CD4-positive, alpha-beta T cell (primary cell): Measurements from ENCODE around the gene NSG2. TPM values are rescaled to one million over a fixed set of nuclear protein-coding genes. Genes with fewer than 3 reads are reported as not detected.
"Not testable (repeated sequence)": the region's sequence is repeated elsewhere in the genome, so short reads cannot be mapped to it uniquely, and the experiment has no call there.

Experiments used
- ATAC-seq: fragments of 200-7000 bp; cut with Tn5 transposase; one replicate; pipeline ENCODE4 v1.10.0; 2022; ENCODE audit warnings: mild to moderate bottlenecking; ENCODE audit not compliant: poor library complexity
- CTCF ChIA-PET: fragments of 350-600 bp; sonication (Branson Sonifier 250); formaldehyde crosslinking; loops from one replicate; lab custom pipeline; 2021; ENCODE audit warnings: antibody characterized with exemption, inconsistent platforms; lab: Charles Lee
- POLR2A ChIA-PET: fragments of 350-600 bp; sonication (Branson Sonifier 250); formaldehyde crosslinking; loops from one replicate; lab custom pipeline; 2021; ENCODE audit warnings: antibody characterized with exemption, inconsistent platforms; lab: Charles Lee
- DNase-seq, 14 experiments: peaks; one replicate each; pipeline ENCODE4 v3.0.0-alpha.2; 2013 to 2020; ENCODE audit warnings: mixed read lengths in 2 of 14
- H3K27ac ChIP-seq, 2 donors: one replicate each; pipeline versions ENCODE4 v1.5.1 to v1.7.0; 2013; ENCODE audit warnings: low read length in 2 of 2, low read depth in 1 of 2, mild to moderate bottlenecking in 1 of 2
- H3K27me3 ChIP-seq, 2 experiments: 1 replicate in 1 of 2; 2 replicates in 1 of 2; pipeline versions ENCODE4 v1.6.1 to v1.7.0; 2013; ENCODE audit warnings: low read length in 2 of 2, control low read depth in 1 of 2, mild to moderate bottlenecking in 1 of 2, moderate library complexity in 1 of 2; ENCODE audit not compliant: insufficient read depth in 2 of 2, control insufficient read depth in 1 of 2
- H3K36me3 ChIP-seq: one replicate; pipeline ENCODE4 v1.6.1; 2013; ENCODE audit warnings: low read length, control low read depth; ENCODE audit not compliant: insufficient read depth
- H3K4me1 ChIP-seq: one replicate; pipeline ENCODE4 v1.6.1; 2013; ENCODE audit warnings: low read length, control low read depth; ENCODE audit not compliant: insufficient read depth
- H3K4me3 ChIP-seq: one replicate; pipeline ENCODE4 v1.5.1; 2013; ENCODE audit warnings: mild to moderate bottlenecking, low read length, moderate library complexity
- H3K9me3 ChIP-seq, 2 experiments: 1 replicate in 1 of 2; 2 replicates in 1 of 2; pipeline versions ENCODE4 v1.6.1 to v1.7.0; 2013; ENCODE audit warnings: low read length in 2 of 2, mild to moderate bottlenecking in 2 of 2, control low read depth in 1 of 2, moderate library complexity in 1 of 2; ENCODE audit not compliant: control insufficient read depth in 1 of 2, insufficient read depth in 1 of 2
- H3K27ac Mint-ChIP-seq: one replicate; pipeline ENCODE4 v1.8.0; 2020; ENCODE audit warnings: mixed read lengths
- H3K27me3 Mint-ChIP-seq: one replicate; pipeline ENCODE4 v1.8.0; 2021; ENCODE audit warnings: mixed read lengths
- H3K36me3 Mint-ChIP-seq: one replicate; pipeline ENCODE4 v1.8.0; 2021; ENCODE audit warnings: low read depth, mixed read lengths
- H3K4me1 Mint-ChIP-seq: one replicate; pipeline ENCODE4 v1.8.0; 2021; ENCODE audit warnings: low read depth, mixed read lengths
- H3K4me3 Mint-ChIP-seq: one replicate; pipeline ENCODE4 v1.8.0; 2020; ENCODE audit warnings: mild to moderate bottlenecking, mixed read lengths
- H3K9me3 Mint-ChIP-seq: one replicate; pipeline ENCODE4 v1.8.0; 2020; ENCODE audit warnings: mixed read lengths
- CTCF ChIP-seq: fragments of 200-600 bp; IDR thresholded peaks from one replicate; pipeline ENCODE4 v1.8.0; 2022; ENCODE audit warnings: antibody characterized with exemption, mild to moderate bottlenecking
- intact Hi-C, 2 experiments: fragments of 100-400 bp; cut with DNase I in 1 of 2; cut with micrococcal nuclease in 1 of 2; formaldehyde crosslinking; loops; one replicate each; pipeline versions ENCODE4 v1.15.1 to v1.9.0; 2023 to 2025; cut with DNase I, micrococcal nuclease
- total RNA-seq, 174 experiments: library from RNA in 2 of 174; stranded (reverse) in 2 of 174; gene quantifications; one replicate each; pipeline ENCODE4 v1.2.3 and lab custom pipeline; 2021 to 2026

The NSG2 gene
- total RNA-seq, 2 experiments from 2014 or later = not detected

GRCh38 chr5:174145091-174145490 lies 99.6 kb downstream of the NSG2 start:
- Mint-ChIP-seq H3K4me3 (no peak overlapping the region), H3K9me3 (no peaks in the 10 kb centered on the region), H3K36me3 (no peaks in the 10 kb centered on the region), H3K27me3 (peaks cover 8% of the 10 kb centered on the region), H3K4me1 (no peaks in the 10 kb centered on the region), H3K27ac (no peak overlapping the region)
- no peak overlapping the region for H3K27ac ChIP-seq
- intact Hi-C loops = no loop called here
- no peaks in the 10 kb centered on the region for H3K9me3 ChIP-seq
- no peak for ATAC-seq
- H3K4me3 ChIP-seq = no peak overlapping the region
- H3K27me3 ChIP-seq = no peaks in the 10 kb centered on the region
- no peak for TF ChIP-seq CTCF
- DNase-seq = no peak
- no peaks in the 10 kb centered on the region for H3K36me3 ChIP-seq
- CTCF ChIA-PET = no interaction called here
- H3K4me1 ChIP-seq = no peaks in the 10 kb centered on the region
- POLR2A ChIA-PET = no interaction called here

GRCh38 chr5:174145821-174146220 lies 100.3 kb downstream of the NSG2 start:
- H3K27ac ChIP-seq = no peak overlapping the region
- CTCF ChIA-PET = no interaction called here
- H3K27me3 Mint-ChIP-seq = peaks cover 8% of the 10 kb centered on the region
- no peaks in the 10 kb centered on the region for H3K9me3 Mint-ChIP-seq
- H3K4me3 Mint-ChIP-seq = no peak overlapping the region
- H3K36me3 Mint-ChIP-seq = no peaks in the 10 kb centered on the region
- no peaks in the 10 kb centered on the region for H3K4me1 Mint-ChIP-seq
- TF ChIP-seq CTCF = no peak
- DNase-seq = no peak
- H3K9me3 ChIP-seq = no peaks in the 10 kb centered on the region
- no peak overlapping the region for H3K27ac Mint-ChIP-seq
- no peaks in the 10 kb centered on the region for H3K36me3 ChIP-seq
- POLR2A ChIA-PET = no interaction called here
- no peaks in the 10 kb centered on the region for H3K4me1 ChIP-seq
- H3K4me3 ChIP-seq = no peak overlapping the region
- no peak for ATAC-seq
- intact Hi-C loops = no loop called here
- no peaks in the 10 kb centered on the region for H3K27me3 ChIP-seq

GRCh38 chr5:174146556-174146955 lies 101.0 kb downstream of the NSG2 start:
- ChIA-PET POLR2A (no interaction called here), CTCF (no interaction called here)
- H3K4me3 ChIP-seq = no peak overlapping the region
- no peaks in the 10 kb centered on the region for H3K9me3 ChIP-seq
- no peaks in the 10 kb centered on the region for H3K27me3 ChIP-seq
- no peak overlapping the region for H3K27ac Mint-ChIP-seq
- peaks cover 8% of the 10 kb centered on the region for H3K27me3 Mint-ChIP-seq
- no peaks in the 10 kb centered on the region for H3K4me1 Mint-ChIP-seq
- no peak overlapping the region for H3K27ac ChIP-seq
- intact Hi-C loops = no loop called here
- H3K9me3 Mint-ChIP-seq = no peaks in the 10 kb centered on the region
- DNase-seq (no peak), ATAC-seq (no peak)
- no peaks in the 10 kb centered on the region for H3K36me3 Mint-ChIP-seq
- TF ChIP-seq CTCF = no peak
- H3K4me1 ChIP-seq = no peaks in the 10 kb centered on the region
- H3K4me3 Mint-ChIP-seq = no peak overlapping the region
- H3K36me3 ChIP-seq = no peaks in the 10 kb centered on the region

GRCh38 chr5:174147012-174147411 lies 101.5 kb downstream of the NSG2 start:
- H3K4me1 Mint-ChIP-seq, H3K4me3 Mint-ChIP-seq, intact Hi-C loops, H3K27me3 ChIP-seq, CTCF ChIA-PET, H3K4me1 ChIP-seq, H3K9me3 Mint-ChIP-seq, H3K27me3 Mint-ChIP-seq, DNase-seq, H3K27ac ChIP-seq, H3K9me3 ChIP-seq, H3K27ac Mint-ChIP-seq, H3K4me3 ChIP-seq, H3K36me3 ChIP-seq, H3K36me3 Mint-ChIP-seq, POLR2A ChIA-PET, ATAC-seq: not testable (repeated sequence)
